GM19193 (cell line): ENCODE data around the gene BTBD17.

ENCODE experiments used
- POLR2A ChIP-seq: IDR thresholded peaks from 4 replicates; pipeline ENCODE4 v1.6.1; 2011; ENCODE audit not compliant: insufficient read depth, insufficient read length; ENCODE audit errors: extremely low read depth

Gene BTBD17

GRCh38 chr17:74391771-74392170 is 30.1 kb upstream of the BTBD17 start:
- no peak for TF ChIP-seq POLR2A

DNA sequence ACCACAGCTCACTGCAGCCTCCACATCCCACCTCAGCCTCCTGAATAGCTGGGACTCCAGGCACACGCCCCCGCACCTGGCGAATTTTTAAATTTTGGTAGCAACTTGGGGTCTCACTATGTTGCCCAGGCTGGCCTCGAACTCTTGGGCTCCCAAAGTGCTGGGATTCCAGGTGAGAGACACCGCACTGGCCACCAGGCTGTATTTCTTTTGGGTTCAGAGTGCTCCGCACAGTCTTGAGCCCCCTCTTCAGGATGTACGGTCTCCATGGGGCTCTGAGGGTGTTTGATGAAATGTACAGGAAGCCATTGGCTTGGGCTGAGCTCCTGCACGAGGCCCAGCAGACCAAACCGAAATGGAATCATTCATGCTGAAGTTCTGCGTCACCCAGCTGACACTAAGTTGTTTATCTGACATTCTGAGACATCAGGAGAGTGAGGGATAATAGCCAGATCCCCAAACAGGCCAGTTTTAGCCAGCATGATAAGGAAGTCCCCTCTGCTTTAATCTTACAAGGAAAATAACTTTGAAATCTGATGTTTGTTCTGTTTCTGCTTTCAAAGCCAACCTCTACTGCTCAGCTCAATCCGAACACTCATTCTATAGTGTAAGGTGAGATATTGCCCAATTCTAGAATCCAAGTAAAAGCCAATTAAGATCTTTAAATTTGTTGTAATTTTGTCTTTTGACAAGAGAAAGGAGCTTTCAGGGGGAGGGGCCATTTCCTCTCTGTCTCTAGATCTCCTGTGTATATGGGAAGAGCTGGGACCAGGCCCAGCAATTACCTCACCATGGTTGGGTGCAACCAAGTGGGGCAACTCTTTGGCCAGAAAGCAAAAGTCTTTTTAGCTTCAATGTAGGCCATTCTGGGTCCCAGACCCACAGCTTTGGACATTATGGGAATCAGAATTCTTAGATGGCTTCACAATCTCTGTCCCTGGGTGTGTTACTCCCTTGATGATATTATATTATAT is 29.3 kb upstream of the BTBD17 start:
- no peak for TF ChIP-seq POLR2A

GRCh38 chr17:74389937-74390679 is 28.4 kb upstream of the BTBD17 start:
- TF ChIP-seq POLR2A, result no peak

GRCh38 chr17:74389084-74389753 is 27.6 kb upstream of the BTBD17 start:
- no peak for TF ChIP-seq POLR2A

- TF ChIP-seq POLR2A, result no peak
Observed at GRCh38 chr17:74387365-74388218, 25.9 kb upstream of the BTBD17 start.

DNA sequence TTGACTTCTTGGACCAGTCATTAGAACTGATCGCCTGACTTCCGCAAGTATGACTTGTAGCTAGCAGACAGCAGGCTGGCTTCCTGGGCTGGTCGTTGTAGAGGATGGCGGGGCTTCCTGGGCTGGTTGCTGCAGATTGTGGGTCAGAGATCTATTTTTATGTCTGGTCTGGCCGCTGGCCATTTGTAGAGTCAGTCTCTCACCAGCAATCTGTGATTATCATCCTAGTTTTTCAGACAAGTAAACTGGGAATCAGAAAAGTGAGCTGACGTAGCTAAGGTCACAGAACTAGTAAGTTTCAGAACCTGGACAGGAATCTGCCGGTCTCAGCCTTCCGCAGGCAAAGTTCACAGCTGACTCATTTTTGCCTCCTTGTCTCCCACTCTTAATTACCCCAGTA is 24.7 kb upstream of the BTBD17 start:
- TF ChIP-seq POLR2A, result no peak

- no peak for TF ChIP-seq POLR2A
Observed at GRCh38 chr17:74385201-74385600, 23.5 kb upstream of the BTBD17 start.

DNA sequence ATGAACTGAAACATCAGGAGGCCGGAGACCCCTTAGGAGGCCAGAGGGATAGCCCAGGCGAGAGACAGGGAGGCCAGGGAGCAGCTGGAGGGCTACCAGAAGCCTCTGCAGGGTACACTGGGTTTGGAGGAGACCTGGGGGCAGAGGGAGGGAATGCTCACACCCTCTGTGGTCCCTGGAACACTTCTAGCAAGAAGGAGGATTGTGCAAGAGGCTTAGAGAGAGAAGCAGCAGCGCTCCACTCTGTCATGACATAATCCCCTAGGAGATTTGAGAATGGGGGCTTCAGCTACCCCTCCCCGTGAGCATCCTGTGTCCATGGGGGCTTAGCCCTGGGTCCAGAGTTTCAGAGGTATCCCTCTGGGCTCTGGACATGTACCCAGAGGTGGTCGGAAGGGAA is 21.5 kb upstream of the BTBD17 start:
- TF ChIP-seq POLR2A, result no peak

GRCh38 chr17:74380959-74381808 is 19.5 kb upstream of the BTBD17 start:
- TF ChIP-seq POLR2A, result no peak

DNA sequence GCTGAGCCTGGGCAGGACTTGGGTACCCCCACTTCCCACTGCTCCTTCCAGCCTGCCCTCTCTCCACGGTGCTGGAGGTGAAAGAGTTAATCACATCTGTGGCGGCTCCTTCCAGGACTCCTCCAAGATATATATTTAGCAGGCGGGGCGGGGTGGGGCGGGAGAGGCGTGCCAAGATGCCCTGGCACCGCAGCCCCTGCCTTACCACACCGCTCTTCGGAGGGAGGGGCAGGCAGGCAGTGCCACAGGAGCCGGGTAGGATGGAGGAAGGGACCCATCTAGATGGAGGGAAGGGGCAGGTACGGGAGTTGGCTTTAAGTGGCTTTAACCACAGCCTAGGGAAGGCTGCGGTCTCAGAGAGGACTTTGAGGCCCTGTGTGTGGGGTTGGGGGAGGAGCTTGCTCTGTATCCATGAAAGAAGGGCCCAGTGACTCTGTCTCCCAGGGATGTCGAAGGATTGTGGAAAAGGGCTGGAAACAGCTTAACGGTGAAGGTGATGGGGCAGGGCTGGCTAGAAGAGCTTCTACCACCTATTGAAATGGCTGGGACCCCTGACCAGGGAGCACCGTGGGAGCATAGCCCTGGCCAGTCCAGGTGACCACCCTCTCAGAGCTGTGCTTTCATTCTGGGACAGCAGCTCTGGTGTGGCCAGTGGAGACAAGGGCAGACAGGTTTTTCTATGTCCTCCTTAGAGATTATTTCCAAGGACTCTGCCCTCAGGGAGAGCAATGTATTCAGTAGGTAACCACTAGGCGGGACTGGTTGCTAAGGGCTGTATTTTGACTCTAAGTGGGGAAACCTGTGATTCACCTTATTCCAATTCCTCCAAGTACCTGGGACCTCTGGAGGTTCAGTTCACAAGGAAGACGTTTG is 18.7 kb upstream of the BTBD17 start:
- TF ChIP-seq POLR2A, result no peak

GRCh38 chr17:74379495-74380085 is 17.9 kb upstream of the BTBD17 start:
- TF ChIP-seq POLR2A, result no peak

GRCh38 chr17:74374858-74375257 is 13.2 kb upstream of the BTBD17 start:
- no peak for TF ChIP-seq POLR2A
